Upper lobe of right lung (tissue), 1 donor: ENCODE results near the gene DEAF1. TPM values are rescaled to one million over a fixed set of nuclear protein-coding genes. Genes with fewer than 3 reads are reported as not detected.
A peak's percentile ranks its signal among the peaks of the same experiment; 100 is the strongest.

Experiments used
- ATAC-seq: fragments of 200-7000 bp; cut with Tn5 transposase; one replicate; pipeline ENCODE4 v1.9.1; 2020; ENCODE audit warnings: mild to moderate bottlenecking, moderate library complexity
- DNase-seq: peaks from one replicate; pipeline ENCODE4 v3.0.0-alpha.2; 2020
- H3K27ac ChIP-seq: fragments of 200-600 bp; one replicate; pipeline ENCODE4 v1.8.0; 2022
- H3K27me3 ChIP-seq: fragments of 200-600 bp; one replicate; pipeline ENCODE4 v1.8.0; 2022; ENCODE audit warnings: mild to moderate bottlenecking
- H3K36me3 ChIP-seq: fragments of 200-600 bp; one replicate; pipeline ENCODE4 v1.8.0; 2022
- H3K4me1 ChIP-seq: fragments of 200-600 bp; one replicate; pipeline ENCODE4 v1.8.0; 2022
- H3K4me3 ChIP-seq: fragments of 200-600 bp; one replicate; pipeline ENCODE4 v1.8.0; 2022; ENCODE audit warnings: mild to moderate bottlenecking
- H3K9me3 ChIP-seq: fragments of 200-600 bp; one replicate; pipeline ENCODE4 v1.8.0; 2022
- CTCF ChIP-seq: fragments of 200-600 bp; IDR thresholded peaks from one replicate; pipeline ENCODE4 v1.8.0; 2022; ENCODE audit warnings: antibody characterized with exemption
- intact Hi-C: fragments of 100-400 bp; cut with DNase I; formaldehyde crosslinking; loops from one replicate; pipeline ENCODE4 v1.11.0; 2022
- total RNA-seq: library from RNA; stranded (reverse); fragmentation: NEBNext Ultra II Directional; extraction: Animal tissue kit (Norgen Biotek cat#: 25700); gene quantifications from one replicate; pipeline ENCODE4 v1.2.1, GENCODE V29; 2021
- donor health status: DM: no; HTN: yes; CAD: no; lungs with severe emphysema.

The DEAF1 gene
- total RNA-seq, 1 donor from 2014 or later: 27.1 TPM

- peak; percentile 82 for DNase-seq
- peak; percentile 2 for ATAC-seq
- peak overlapping the region; percentile 30 for H3K4me3 ChIP-seq
- intact Hi-C loops: loop anchor here (10.0 kb wide), 1 partner anchor 172 kb away; no protein-coding TSS in a partner anchor
- peaks cover 18% of the 10 kb centered on the region for H3K4me1 ChIP-seq
- no peak for TF ChIP-seq CTCF
- H3K9me3 ChIP-seq: no peaks in the 10 kb centered on the region
- peak overlapping the region; percentile 51 for H3K27ac ChIP-seq
- no peaks in the 10 kb centered on the region for H3K36me3 ChIP-seq
- H3K27me3 ChIP-seq: peaks cover 18% of the 10 kb centered on the region
Observed at GRCh38 chr11:726278-727220, 31.5 kb upstream of the DEAF1 start.

DNA sequence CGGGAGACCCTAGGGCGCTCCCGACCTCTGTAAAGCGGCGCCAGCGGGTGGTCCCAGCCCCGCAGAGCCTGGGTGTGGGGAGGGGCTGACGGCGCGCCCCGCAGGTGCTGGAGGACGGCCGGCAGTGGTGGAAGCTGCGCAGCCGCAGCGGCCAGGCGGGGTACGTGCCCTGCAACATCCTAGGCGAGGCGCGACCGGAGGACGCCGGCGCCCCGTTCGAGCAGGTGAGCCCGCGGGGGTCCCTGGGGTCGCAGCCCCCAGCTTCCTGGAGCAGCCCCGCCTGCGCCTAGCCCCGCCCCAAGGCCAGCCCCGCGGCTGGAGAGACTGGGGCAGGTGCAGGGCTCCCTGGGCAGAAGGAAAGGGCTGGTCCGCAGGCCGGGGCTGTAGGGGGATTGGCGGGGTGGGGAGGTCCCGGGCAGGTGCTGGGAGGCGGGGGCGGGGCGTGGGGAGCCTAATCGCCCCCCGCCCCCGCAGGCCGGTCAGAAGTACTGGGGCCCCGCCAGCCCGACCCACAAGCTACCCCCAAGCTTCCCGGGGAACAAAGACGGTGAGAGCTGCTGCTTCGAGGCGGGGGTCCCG is 30.7 kb upstream of the DEAF1 start:
- H3K4me1 ChIP-seq: peaks cover 25% of the 10 kb centered on the region
- DNase-seq (peak; percentile 65), ATAC-seq (no peak)
- no peak overlapping the region for H3K27ac ChIP-seq
- no peak for TF ChIP-seq CTCF
- H3K9me3 ChIP-seq: no peaks in the 10 kb centered on the region
- intact Hi-C loops: loop anchor here (10.0 kb wide), 1 partner anchor 171 kb away; no protein-coding TSS in a partner anchor
- H3K36me3 ChIP-seq: no peaks in the 10 kb centered on the region
- H3K27me3 ChIP-seq: peaks cover 25% of the 10 kb centered on the region
- H3K4me3 ChIP-seq: peak overlapping the region; percentile 30

GRCh38 chr11:724778-725386 is 29.9 kb upstream of the DEAF1 start:
- no peak for DNase-seq
- peaks cover 26% of the 10 kb centered on the region for H3K4me1 ChIP-seq
- intact Hi-C loops: loop anchor here (5.0 to 10.0 kb wide), 2 partner anchors 63 to 170 kb away; no protein-coding TSS in a partner anchor
- TF ChIP-seq CTCF: no peak
- H3K9me3 ChIP-seq: no peaks in the 10 kb centered on the region
- no peak overlapping the region for H3K27ac ChIP-seq
- ATAC-seq: no peak
- H3K4me3 ChIP-seq: no peak overlapping the region
- H3K36me3 ChIP-seq: no peaks in the 10 kb centered on the region
- H3K27me3 ChIP-seq: peaks cover 32% of the 10 kb centered on the region

DNA sequence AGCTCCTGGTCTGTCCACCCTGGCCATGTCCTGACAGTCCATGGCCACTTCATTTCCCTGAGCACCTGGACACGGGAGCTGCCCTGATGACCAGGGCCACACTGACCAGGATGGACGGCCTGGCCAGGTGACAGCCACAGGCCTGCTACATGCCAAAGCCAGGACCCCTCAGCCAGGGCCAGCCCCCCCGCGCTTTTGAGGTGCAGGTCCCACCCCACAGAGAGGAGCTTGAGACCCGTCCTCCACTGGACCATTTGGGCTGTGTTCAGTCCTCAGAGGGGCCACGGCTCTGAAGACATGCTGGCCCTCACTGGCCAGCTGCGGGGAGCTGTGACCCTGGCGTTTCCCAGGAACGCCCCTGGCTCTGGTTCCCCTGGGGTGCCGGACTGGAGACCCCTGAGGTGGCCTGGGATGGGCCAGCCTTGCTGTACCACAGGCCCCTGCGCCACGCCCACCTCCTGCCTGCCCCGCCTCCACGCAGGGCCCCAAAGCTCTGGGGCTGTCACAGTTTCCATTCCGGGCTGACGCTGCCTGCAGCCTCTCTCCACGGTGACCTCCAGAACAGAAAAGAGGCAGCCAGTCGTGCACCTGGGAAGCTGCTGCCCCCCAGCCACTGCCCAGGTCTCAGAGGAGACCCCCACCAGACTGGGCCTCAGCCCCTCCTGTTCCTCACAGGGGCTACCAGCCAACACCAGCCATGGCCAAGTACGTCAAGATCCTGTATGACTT is 29.2 kb upstream of the DEAF1 start:
- H3K36me3 ChIP-seq: no peaks in the 10 kb centered on the region
- DNase-seq (no peak), ATAC-seq (no peak)
- peaks cover 26% of the 10 kb centered on the region for H3K4me1 ChIP-seq
- H3K27ac ChIP-seq: no peak overlapping the region
- no peaks in the 10 kb centered on the region for H3K9me3 ChIP-seq
- no peak overlapping the region for H3K4me3 ChIP-seq
- intact Hi-C loops: loop anchor here (5.0 to 10.0 kb wide), 2 partner anchors 62 to 169 kb away; no protein-coding TSS in a partner anchor
- H3K27me3 ChIP-seq: peaks cover 34% of the 10 kb centered on the region
- no peak for TF ChIP-seq CTCF
